Colonic mucosa (tissue), 4 donors: Measurements from ENCODE around the gene FNBP1. TPM values are rescaled to one million over a fixed set of nuclear protein-coding genes. Genes with fewer than 3 reads are reported as not detected.

ENCODE experiments used
- DNase-seq: peaks from one replicate; pipeline ENCODE4 v3.0.0-alpha.2; 2020
- H3K27ac ChIP-seq: fragments of 200-600 bp; one replicate; pipeline ENCODE4 v1.8.0; 2021
- H3K27me3 ChIP-seq: fragments of 200-600 bp; one replicate; pipeline ENCODE4 v1.8.0; 2021
- H3K36me3 ChIP-seq: fragments of 200-600 bp; one replicate; pipeline ENCODE4 v1.8.0; 2021
- H3K4me1 ChIP-seq: fragments of 200-600 bp; one replicate; pipeline ENCODE4 v1.8.0; 2021; ENCODE audit warnings: mild to moderate bottlenecking
- H3K4me3 ChIP-seq: fragments of 200-600 bp; one replicate; pipeline ENCODE4 v1.8.0; 2021
- H3K9ac ChIP-seq, 2 donors: one replicate each; pipeline ENCODE4 v1.7.0; 2013; ENCODE audit warnings: control low read depth in 2 of 2, low read depth in 2 of 2, low read length in 2 of 2
- H3K9me3 ChIP-seq: fragments of 200-600 bp; one replicate; pipeline ENCODE4 v1.8.0; 2021
- CTCF ChIP-seq: fragments of 200-600 bp; IDR thresholded peaks from one replicate; pipeline ENCODE4 v1.8.0; 2022; ENCODE audit warnings: antibody characterized with exemption, mild to moderate bottlenecking
- intact Hi-C: fragments of 100-400 bp; cut with DNase I; formaldehyde crosslinking; loops from one replicate; pipeline ENCODE4 v1.14.1; 2022
- total RNA-seq, 2 donors: library from RNA; stranded (reverse); fragmentation: NEBNext Ultra II Directional in 1 of 2; extraction: Animal tissue kit (Norgen Biotek cat#: 25700) in 1 of 2; gene quantifications; one replicate each; pipeline ENCODE4 v1.2.1, GENCODE V29; 2021
- donor health status: healthy.
- donor health status: DM: no; HTN: no; CAD: no.
- donor health status: DM: no; HTN: no; CAD: no.

The FNBP1 gene
- total RNA-seq, 2 donors from 2014 or later, result 24.7 to 55.5 TPM

GRCh38 chr9:129934041-129934591 lies 108.9 kb downstream of the FNBP1 start:
- Histone ChIP-seq H3K36me3 (no peaks in the 10 kb centered on the region), H3K9me3 (no peaks in the 10 kb centered on the region), H3K27ac (peak overlapping the region; percentile 23), H3K4me1 (no peaks in the 10 kb centered on the region), H3K9ac (no peak overlapping the region), H3K4me3 (no peak overlapping the region), H3K27me3 (no peaks in the 10 kb centered on the region)
- intact Hi-C loops, result no loop called here
- no peak for DNase-seq
- no peak for TF ChIP-seq CTCF

- DNase-seq, result no peak
- Histone ChIP-seq H3K9ac (no peak overlapping the region), H3K27me3 (no peaks in the 10 kb centered on the region), H3K36me3 (no peaks in the 10 kb centered on the region), H3K4me3 (no peak overlapping the region), H3K9me3 (no peaks in the 10 kb centered on the region), H3K4me1 (no peaks in the 10 kb centered on the region), H3K27ac (peak overlapping the region; percentile 23)
- intact Hi-C loops, result no loop called here
- TF ChIP-seq CTCF, result no peak
Measured at GRCh38 chr9:129933185-129934040, 109.6 kb downstream of the FNBP1 start.

GRCh38 chr9:129932303-129933151 lies 110.5 kb downstream of the FNBP1 start:
- no peaks in the 10 kb centered on the region for H3K9me3 ChIP-seq
- peak overlapping the region; percentile 23 for H3K27ac ChIP-seq
- H3K27me3 ChIP-seq, result no peaks in the 10 kb centered on the region
- TF ChIP-seq CTCF, result no peak
- H3K9ac ChIP-seq, result no peak overlapping the region
- no peak overlapping the region for H3K4me3 ChIP-seq
- intact Hi-C loops, result no loop called here
- no peaks in the 10 kb centered on the region for H3K36me3 ChIP-seq
- H3K4me1 ChIP-seq, result no peaks in the 10 kb centered on the region
- DNase-seq, result no peak

GRCh38 chr9:129930743-129931142 lies 112.2 kb downstream of the FNBP1 start:
- H3K27ac ChIP-seq, result no peak overlapping the region
- H3K9ac ChIP-seq, result no peak overlapping the region
- no peaks in the 10 kb centered on the region for H3K27me3 ChIP-seq
- no peak for DNase-seq
- peaks cover 10% of the 10 kb centered on the region for H3K36me3 ChIP-seq
- intact Hi-C loops, result no loop called here
- H3K4me1 ChIP-seq, result no peaks in the 10 kb centered on the region
- no peaks in the 10 kb centered on the region for H3K9me3 ChIP-seq
- no peak overlapping the region for H3K4me3 ChIP-seq
- no peak for TF ChIP-seq CTCF

GRCh38 chr9:129929496-129930125 lies 113.4 kb downstream of the FNBP1 start:
- Histone ChIP-seq H3K4me1 (no peaks in the 10 kb centered on the region), H3K27ac (no peak overlapping the region), H3K27me3 (no peaks in the 10 kb centered on the region), H3K36me3 (peaks cover 10% of the 10 kb centered on the region), H3K9me3 (no peaks in the 10 kb centered on the region), H3K4me3 (no peak overlapping the region), H3K9ac (no peak overlapping the region)
- no peak for TF ChIP-seq CTCF
- no peak for DNase-seq
- intact Hi-C loops, result no loop called here
